ENCODE data around the gene FBXO11.
"Not testable (repeated sequence)": the region's sequence is repeated elsewhere in the genome, so short reads cannot be mapped to it uniquely, and the experiment has no call there.

Gene FBXO11

DNA sequence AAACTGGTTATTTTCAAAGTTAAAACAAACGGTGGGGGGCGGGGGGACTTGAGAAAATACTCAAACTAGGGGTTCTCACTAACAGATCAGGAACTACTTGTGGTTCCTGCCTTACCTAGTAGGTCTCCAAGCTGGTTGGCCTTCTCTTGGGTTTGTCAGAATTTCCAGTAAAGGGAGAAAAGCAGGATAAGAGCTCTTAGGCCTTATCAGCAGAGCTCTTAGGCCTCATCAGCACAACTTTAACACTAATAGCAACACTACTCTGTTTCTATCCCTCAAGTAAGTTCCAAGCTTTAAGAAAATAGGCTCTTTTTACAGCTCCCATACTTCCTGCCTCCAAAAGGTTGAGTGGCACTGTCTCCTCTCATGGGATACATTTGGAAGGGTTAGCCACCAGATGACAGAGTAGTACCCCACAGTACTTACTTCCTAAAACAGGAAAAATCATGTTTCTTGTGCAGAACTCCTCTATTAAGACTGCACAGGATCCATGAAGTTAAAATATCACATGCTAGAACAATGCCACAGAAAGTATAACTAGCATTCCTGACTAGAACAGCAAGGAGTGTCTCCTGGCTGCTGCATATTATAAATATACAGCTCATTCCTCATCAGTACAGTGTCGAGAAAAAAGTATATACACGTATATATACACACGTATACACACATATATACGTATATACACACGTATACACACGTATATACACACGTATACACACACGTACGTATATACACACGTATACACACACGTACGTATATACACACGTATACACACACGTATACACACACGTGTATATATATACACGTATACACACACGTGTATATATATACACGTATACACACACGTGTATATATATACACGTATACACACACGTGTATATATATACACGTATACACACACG, 6.1 kb downstream of the FBXO11 start:
- no peak for DNase-seq

DNA sequence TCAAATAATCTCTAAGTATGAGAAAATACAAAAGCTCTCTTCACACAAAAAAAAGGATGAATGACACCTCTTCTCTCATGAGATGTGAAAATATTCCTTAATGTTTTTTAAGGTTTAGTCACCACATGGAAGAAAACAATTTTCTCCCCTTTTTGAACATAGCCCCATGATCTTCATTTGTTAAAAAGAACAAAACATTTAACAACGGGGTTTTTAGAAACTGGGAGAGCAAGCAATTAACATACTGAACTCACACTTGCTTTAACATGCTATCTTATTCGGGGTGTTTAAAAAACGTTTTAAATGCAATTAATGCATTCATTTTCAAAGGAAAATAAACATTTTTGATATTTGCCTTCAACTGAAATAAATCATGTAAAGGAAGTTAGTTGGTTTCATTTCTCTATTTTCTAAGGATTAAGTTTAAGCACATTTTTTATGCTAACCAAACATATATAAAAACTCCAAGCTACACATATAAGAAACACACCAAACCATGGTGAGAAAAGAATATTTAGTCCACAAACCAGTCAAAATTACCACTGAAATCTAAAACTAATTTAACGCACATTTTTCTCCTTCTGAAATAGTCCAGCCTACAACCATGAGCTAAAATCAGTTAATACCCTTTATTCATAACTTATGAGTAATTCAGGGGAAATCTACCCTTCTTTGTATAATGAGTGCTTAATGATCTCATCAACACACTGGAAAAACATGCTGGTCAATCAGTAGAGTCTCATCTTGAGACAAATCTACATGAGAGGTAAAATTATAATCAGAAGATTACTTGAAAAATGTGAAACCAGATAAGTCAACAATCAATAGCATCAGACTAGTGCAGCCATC, 8.2 kb downstream of the FBXO11 start:
- DNase-seq = no peak

DNA sequence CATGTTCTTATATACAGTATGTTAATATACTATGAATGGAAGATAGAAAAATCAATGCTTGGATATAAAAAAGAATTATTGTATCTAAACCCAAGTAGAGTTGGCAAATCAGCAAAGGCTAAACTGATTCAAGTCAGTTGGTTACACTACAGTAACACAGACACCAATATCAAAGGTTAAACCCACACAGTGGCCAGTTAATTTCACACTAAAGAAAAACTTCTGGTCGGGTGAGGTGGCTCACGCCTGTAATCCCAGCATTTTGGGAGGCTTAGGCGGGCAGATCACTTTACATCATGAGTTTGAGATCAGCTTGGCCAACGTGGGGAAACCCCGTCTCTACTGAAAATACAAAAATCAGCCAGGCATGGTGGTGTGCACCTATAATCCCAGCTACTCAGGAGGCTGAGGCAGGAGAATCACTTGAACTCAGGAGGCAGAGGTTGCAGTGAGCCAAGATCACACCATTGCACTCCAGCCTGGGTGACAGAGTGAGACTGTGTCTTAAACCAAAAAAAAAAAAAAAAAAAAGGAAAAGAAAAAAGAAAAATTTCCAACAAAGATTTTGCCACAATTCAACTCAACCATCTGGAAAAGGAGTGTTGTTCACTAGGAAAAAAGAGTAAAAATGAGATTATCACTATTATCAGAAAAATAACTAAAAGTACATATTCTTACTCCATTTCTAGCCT, 9.0 kb downstream of the FBXO11 start:
- DNase-seq = not testable (repeated sequence)

DNA sequence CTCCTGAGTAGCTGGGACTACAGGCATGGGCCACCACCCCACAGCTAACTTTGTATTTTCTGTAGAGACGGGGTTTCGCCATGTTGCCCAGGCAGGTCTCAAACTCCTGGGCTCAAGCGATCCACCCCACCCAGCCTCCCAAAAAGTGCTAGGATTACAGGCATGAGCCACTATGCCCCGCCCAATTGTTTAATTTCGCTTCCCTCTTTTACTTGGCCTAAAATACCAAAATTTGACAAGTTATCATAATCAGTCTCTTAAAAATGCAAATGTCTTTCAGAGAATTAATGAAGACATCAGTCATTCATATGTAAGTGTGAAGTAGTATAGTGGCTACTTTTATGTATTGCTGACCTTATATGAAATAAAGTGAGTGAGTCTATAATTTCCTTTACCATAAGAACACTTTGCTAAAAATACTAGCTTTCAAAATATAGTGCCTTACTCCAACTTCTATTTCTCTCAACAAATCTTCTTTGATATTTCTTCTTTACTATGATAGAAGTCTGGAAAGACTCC, 9.8 kb downstream of the FBXO11 start:
- no peak for DNase-seq

DNA sequence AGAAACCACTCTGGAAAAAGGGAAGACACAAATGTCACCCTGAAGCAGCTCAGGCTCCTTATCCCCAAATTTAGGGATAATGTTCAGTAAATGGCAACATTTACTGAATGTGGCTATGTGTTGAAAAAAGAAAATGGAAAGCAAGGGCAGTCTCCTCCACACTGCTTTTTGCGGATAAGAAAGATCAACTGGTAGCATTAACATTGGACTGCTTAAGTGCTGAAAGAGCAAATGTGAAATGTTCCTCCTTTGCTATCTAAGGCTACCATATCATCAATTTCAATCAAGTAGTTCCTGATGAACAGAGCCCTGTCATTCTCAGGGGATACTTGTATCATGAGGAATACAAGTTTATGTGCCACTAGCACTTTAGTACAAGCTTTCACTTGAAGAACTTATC, 12.5 kb downstream of the FBXO11 start:
- no peak for DNase-seq

DNA sequence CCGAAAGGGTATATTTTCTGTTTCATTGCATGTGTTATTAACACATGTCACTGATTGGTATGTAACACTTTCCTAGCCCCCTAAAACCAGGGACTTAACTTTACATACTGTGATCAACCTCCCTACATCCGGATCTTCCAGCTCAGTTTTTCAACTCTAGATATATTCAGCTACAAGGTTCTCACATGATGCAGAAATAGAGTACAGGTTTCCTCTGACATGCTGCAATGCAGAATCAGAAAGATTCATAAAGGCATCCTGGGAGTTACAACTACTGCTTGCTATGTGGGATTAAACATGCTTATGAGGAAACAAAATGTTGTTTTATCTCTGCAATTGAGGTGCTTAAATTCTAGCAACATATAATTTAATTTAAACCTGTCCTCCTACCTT, 14.0 kb downstream of the FBXO11 start:
- no peak for DNase-seq

DNA sequence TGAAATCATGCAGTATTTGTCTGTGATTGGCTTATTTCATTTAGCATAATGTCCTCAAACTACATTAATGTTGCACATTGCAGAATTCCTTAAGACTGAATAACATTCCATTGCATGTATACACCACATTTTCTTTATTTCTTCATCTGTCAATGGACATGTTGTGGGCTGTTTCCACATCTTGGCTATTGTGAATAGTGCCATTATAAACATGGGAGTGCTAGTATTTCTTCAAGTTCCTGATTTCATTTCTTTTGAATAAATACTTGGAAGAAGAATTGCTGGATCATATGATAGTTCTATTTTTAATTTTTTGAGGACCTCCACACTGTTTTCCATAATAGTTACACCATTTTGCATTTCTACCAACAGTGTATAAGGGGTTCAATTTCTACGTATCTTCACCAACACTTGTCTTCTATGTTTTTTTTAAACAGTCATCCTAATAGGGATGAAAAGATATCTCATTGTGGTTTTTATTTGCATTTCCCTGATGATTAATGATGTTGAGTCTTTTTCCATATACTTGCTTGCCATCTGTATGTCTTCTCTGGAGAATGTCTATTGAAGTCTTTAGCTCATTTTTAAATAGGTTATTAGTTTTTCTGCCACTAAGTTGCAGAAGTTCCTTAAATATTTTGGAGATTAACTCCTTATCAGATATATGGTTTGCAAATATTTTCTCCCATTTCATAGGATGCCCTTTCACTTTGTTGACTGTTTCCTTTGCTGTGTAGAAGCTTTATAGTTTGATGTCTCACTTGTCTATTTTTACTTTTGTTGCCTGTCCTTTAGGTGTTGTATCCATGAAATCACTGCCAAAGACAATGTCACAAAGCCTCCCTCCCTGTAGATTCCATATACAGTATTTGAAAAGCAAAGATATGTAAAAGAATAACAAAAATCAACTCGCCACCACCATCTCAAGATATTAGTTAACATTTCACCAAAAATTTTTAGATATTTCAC, 14.6 kb downstream of the FBXO11 start:
- no peak for DNase-seq

DNA sequence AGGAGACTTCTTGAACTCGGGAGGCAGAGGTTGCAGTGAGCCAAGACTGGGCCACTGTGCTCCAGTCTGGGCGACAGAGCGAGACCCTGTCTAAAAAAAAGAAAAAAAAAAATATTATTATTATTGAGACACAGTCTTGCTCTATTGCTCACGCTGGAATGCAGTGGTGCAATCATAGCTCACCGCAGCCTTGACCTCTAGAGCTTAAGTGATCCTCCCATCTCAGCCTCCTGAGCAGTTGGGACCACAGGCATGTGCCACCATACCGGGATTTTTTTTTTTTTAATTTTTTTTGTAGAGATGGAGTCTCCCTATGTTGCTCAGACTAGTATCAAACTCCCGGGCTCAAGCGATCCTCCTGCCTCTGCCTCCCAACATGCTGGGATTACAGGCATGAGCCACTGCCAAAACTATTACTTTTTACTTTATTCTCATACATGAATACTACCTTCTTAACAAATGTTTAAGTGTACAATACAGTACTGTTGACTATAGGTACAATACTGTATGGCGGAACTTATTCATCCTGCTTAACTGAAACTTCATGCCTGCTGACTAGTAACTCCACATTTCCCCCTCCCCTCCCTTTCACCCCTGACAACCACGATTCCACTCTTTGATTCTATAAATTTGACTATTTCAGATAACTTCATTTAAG, 15.5 kb downstream of the FBXO11 start:
- DNase-seq = no peak

DNA sequence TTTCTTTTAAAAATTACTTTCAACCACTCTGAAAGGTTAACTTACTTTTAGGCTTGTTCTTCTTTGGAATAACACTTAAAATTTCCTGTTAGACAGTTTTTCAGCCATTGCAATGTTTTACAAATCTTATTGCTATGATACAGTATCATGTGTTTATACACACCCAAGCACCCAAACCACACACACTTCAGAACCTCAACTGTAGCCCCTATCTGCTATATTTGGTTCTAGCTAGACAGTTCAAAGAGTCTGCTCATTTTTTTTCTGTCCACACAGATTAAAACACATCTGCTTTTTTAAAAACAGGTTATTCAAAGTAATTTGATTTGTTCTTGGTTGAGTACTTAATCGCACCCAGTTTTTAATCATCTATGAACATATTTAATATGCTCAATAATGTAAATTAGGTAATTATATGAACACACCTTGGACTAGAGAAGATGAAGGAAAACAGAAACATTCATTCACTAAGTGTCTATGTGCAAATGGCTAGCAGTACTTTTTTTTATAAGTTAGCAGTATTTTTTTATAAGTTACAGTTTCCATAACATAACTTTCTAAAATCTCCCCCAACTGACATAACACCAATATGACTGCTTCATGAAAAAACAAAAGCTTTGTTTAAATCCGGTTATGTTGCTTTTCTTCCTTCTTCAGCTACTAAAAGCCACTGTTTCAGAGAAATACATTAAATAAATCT, 17.6 kb downstream of the FBXO11 start:
- no peak for DNase-seq

DNA sequence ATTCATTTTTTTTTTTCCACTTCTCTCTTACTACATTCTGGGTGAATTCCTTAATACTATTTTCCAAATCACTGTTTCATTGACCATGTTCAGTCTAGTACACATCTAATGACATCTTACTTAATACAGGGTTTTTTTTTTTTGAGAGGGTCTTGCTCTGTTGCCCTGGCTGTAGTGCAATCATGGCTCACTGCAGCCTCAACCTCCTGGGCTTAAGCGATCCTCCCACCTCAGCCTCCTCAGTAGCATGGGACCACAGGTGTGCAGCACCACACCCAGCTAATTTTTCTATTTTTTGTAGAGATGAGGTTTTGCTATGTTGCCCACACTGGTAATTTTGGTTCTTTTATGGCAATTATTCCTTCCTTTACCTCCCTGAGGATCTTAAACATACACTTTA, 29.4 kb downstream of the FBXO11 start:
- no peak for DNase-seq

DNA sequence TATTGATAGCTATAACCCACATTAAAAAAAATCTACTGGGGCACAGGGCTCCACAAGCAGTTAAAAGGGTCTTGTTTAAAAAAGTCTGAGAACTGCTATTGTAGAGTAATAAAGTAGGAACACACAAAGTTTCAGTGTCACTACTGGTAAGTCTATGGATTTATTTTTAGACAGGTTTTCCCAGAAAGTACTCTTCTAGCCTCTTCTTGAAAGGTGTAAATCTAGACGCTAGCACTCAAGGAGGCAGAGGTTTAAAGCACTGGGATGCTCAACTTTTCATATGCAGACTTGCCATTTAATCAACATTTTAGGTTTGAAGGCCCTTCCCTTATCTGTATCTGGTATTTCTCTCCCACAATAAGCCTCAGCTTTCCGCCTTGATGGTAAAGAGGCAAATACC, 33.4 kb downstream of the FBXO11 start:
- DNase-seq = no peak

DNA sequence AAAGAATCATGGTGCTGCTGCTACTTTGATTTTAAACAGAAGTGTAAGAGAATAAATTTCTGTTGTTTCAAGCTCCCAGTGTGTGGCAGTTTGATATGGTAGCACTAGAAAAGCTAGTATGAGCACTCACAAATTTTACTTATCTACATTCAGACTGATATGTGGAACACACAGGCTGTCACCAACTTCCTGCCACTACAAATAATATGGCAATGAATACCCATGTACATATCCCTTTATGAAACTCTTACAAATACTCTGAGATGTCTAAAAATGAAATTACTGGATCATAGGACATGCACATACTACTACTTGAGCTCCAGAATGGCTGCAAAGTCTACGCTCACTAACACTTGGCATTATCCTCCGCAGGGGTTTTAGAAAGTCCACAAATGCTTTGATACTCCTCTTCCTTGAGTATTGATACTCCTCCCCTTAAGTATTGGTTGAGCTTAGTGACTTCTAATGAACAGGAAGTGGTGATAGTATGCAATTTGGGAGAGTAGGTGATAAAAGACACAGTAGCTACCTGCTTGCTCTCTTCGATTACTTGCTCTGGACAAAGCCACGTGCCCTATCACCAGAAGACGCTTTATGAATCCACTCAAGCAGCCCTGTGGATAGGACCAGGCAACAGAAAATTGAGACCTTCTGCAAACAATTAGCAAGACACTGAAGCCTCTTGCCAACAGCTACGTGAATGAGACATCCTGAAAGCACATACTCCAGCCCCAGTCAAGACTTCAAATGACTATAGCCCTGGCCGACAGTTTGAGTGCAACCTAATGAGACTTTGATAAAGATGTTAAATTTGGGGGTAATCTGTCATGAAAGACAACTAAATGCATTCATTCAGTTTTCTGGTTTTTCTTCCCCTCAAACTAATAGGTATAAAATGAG, 35.4 kb downstream of the FBXO11 start:
- DNase-seq = no peak

DNA sequence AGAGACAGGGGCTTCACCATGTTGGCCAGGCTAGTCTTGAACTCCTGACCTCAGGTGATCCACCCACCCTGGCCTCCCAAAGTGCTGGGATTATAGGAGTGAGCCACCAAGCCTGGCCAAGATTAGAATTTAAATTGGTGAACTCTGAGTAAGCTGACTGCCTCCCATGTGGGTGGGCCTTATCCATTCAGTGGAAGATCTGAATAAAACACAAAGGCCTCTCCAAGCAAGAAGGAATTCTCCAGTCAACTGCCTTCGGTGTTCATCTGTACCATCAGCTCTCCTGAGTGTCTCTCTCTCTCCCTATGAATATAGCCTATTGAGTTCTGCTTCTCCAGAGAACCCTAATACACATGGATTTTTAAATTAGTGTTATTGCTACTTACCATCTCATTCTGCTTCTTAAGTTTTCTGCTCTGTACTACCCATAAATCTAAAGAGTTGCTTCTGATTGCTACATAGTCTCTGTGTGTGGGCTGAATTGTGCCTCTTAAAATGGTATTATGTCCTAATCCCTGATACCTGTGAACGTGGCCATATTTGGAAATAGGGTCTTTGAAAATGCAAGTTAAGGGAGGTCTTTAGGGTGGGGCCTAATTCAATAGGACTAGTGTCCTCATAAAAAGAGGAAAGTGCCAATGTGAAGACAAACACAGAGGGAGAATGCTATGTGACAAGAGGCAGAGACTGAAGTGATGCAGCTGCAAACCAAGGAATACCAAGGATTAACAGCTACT, 36.3 kb downstream of the FBXO11 start:
- no peak for DNase-seq

DNA sequence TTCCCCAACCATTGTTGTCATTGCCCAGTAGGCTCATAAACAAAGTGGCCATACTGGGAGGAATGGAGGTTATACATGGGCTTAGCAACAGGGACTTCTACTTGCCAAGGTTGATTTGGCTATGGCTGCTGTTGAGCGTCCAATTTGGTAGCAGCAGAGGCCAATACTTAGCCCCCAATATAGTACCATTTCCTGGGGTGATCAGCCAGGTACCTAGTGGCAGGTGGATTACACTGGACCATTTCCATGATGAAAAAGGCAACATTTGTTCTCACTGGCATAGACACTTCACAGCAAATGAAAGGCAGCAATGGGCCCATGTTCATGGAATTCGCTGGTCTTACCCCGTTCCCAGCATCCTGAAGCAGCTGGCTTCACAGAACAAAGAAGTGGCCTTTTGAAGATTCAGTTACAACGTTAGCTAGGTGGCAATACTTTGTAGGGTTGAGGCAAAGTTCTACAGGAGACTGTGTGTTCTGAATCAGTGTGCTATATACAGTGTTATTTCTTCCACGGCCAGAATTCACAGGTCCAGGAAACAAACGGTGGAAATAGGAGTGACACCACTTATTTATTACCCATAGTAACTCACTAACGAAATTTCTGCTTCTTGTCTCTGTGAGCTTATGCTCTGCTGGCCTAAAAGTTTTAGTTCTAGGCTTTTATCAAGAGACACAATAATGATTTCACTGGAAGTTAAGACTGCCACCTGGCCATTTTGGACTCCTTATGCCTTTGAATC, 37.5 kb downstream of the FBXO11 start:
- DNase-seq = no peak

DNA sequence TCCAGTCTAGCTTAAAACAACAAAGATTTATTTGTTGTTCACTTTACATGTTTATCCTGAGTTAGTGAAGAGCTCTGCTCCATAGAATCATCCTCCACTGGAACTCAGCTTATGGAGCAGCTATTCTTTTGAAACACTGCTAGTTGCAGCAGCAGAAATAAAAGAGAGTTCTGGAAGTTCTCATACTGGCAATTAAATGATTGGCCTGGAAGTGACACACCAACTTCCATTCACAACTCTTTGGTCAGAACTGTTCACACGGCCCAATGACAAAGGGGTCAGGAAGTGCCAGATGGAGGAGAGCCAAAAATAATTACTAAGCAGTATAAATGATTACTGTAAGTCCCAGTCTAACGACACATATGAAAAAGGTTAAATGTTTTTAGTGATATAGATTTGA, 39.1 kb downstream of the FBXO11 start:
- peak in 6 of 58 donors; percentile 4 to 51 (median 30) for DNase-seq

DNA sequence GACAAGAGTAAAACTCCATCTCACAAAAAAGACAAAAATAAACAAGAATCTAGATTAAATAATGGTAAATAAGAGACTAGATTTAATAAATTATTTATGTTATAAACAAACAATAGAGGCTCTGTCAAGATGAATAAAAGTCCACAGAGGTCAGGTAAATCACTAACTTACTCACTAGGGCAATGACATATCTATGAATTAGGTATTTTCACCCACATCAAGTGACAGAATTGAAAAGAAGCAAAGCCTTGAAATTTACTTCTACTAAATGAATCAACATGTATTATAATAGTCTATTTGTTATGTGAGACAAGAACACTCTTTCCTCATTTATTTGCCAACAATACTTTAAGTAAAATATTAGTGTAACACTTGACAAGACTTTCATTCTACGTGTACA, 41.7 kb downstream of the FBXO11 start:
- DNase-seq = no peak

DNA sequence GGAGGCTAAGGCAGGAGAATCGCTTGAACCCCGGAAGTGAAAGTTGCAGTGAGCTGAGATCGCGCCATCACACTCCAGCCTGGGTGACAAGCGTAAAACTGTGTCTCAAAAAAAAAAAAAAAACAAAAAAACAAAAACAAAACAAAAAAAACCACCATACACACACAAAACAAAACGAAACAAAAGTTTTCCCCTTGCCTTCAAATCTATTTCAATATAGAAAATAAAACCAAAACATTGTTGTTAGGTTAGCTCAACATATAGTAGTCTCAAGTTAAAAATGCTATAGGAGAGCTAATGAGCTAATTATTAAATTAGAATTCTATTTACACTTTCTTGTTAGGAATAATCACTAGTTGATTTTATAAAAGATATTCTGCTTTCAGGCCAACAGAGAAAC, 43.3 kb downstream of the FBXO11 start:
- DNase-seq = no peak

Data from anterior cingulate cortex (tissue), 58 donors.